Activated naive CD8-positive, alpha-beta T cell (primary cell): ENCODE measurements around the gene ITGA8.

Source experiments
- H3K27ac Mint-ChIP-seq: one replicate; pipeline ENCODE4 v1.8.0; 2021; ENCODE audit warnings: mixed read lengths
- H3K27me3 Mint-ChIP-seq: one replicate; pipeline ENCODE4 v1.8.0; 2021; ENCODE audit warnings: mixed read lengths
- H3K36me3 Mint-ChIP-seq: one replicate; pipeline ENCODE4 v1.8.0; 2021; ENCODE audit warnings: mixed read lengths
- H3K4me1 Mint-ChIP-seq: one replicate; pipeline ENCODE4 v1.8.0; 2021; ENCODE audit warnings: low read depth, mixed read lengths
- H3K4me3 Mint-ChIP-seq: one replicate; pipeline ENCODE4 v1.8.0; 2021; ENCODE audit warnings: mild to moderate bottlenecking, mixed read lengths
- H3K9me3 Mint-ChIP-seq: one replicate; pipeline ENCODE4 v1.8.0; 2021; ENCODE audit warnings: low read depth, mixed read lengths

ITGA8 gene

GRCh38 chr10:15718694-15719048 is 1.1 kb downstream of the ITGA8 start:
- no peaks in the 10 kb centered on the region for H3K9me3 Mint-ChIP-seq
- no peak overlapping the region for H3K4me3 Mint-ChIP-seq
- peaks cover 27% of the 10 kb centered on the region for H3K27me3 Mint-ChIP-seq
- no peaks in the 10 kb centered on the region for H3K36me3 Mint-ChIP-seq
- peaks cover 4% of the 10 kb centered on the region for H3K4me1 Mint-ChIP-seq
- no peak overlapping the region for H3K27ac Mint-ChIP-seq

GRCh38 chr10:15715619-15716227 is 4.0 kb downstream of the ITGA8 start:
- no peak overlapping the region for H3K4me3 Mint-ChIP-seq
- H3K27me3 Mint-ChIP-seq, result peaks cover 21% of the 10 kb centered on the region

DNA sequence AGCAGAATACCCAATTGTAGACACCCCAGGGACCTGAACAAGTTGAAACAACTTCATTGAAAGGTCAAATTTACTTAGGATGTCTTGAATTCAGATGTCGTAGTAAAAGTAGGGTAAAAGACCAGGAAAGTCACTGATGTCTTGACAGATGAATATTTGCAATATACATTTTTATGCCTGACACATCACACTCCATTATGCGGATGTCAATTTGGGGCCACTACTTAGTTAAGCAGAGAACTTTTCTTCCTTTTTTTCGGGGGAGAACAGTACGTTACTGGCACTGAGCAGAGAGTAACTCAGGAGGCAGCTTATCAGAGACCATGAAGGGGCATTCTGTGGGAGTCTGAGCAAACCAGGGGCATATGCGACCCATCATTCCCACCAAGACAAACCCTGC is 4.9 kb downstream of the ITGA8 start:
- no peaks in the 10 kb centered on the region for H3K9me3 Mint-ChIP-seq
- H3K27me3 Mint-ChIP-seq, result peaks cover 23% of the 10 kb centered on the region
- no peak overlapping the region for H3K4me3 Mint-ChIP-seq
- H3K27ac Mint-ChIP-seq, result no peak overlapping the region
- peaks cover 4% of the 10 kb centered on the region for H3K4me1 Mint-ChIP-seq
- H3K36me3 Mint-ChIP-seq, result no peaks in the 10 kb centered on the region

More at GRCh38 chr10:15715619-15716227, 4.0 kb downstream of the ITGA8 start:
- Mint-ChIP-seq H3K9me3 (no peaks in the 10 kb centered on the region), H3K4me1 (peaks cover 4% of the 10 kb centered on the region), H3K27ac (no peak overlapping the region), H3K36me3 (no peaks in the 10 kb centered on the region)

DNA sequence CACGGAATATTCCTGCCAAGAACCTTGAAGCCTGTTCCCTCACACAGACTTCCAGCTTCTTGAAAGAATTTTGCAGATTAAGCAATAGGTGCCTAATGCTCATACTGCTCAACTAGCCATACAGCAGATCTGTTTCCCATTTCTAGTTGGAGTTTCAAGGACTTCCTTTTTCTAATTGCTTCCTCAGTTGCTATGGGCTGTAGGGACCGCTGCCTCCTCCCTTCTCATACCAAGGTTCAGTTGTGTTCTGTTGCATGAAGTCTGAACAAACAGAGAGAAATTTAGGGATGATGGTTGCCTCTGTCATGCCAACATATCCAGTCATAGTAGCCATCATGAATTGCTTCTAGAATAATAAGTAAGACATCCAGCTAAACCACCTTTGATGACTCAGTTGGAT is 6.8 kb downstream of the ITGA8 start:
- H3K9me3 Mint-ChIP-seq, result no peaks in the 10 kb centered on the region
- H3K36me3 Mint-ChIP-seq, result no peaks in the 10 kb centered on the region
- H3K27me3 Mint-ChIP-seq, result peaks cover 12% of the 10 kb centered on the region
- H3K4me3 Mint-ChIP-seq, result no peak overlapping the region
- H3K4me1 Mint-ChIP-seq, result no peaks in the 10 kb centered on the region
- no peak overlapping the region for H3K27ac Mint-ChIP-seq

GRCh38 chr10:15710455-15710854 is 9.3 kb downstream of the ITGA8 start:
- Mint-ChIP-seq H3K4me1 (no peaks in the 10 kb centered on the region), H3K4me3 (no peak overlapping the region)

DNA sequence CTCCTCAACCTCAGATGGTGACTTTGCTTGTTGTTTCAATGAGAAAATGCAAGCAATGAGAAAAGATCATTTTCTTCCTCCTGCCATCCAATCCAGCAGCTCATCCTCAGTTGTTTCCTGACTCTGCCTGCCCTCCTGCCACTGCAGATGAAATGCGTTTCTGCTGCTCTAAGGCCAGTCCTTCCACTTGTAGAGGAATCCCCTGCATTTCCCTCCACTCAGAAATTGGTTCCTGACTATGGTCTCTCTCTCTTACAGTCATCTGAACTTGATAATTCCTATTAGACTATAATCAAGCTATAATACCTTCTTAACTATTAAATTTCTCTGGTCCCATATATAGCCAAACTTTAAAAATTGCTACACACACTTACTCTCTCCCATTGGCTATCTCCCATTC is 14.4 kb downstream of the ITGA8 start:
- Mint-ChIP-seq H3K27me3 (peaks cover 5% of the 10 kb centered on the region), H3K4me3 (no peak overlapping the region)

More at GRCh38 chr10:15710455-15710854, 9.3 kb downstream of the ITGA8 start:
- H3K27ac Mint-ChIP-seq, result no peak overlapping the region
- no peaks in the 10 kb centered on the region for H3K36me3 Mint-ChIP-seq
- H3K9me3 Mint-ChIP-seq, result no peaks in the 10 kb centered on the region
- H3K27me3 Mint-ChIP-seq, result peaks cover 7% of the 10 kb centered on the region

GRCh38 chr10:15704581-15704968 is 15.1 kb downstream of the ITGA8 start:
- Mint-ChIP-seq H3K4me1 (no peaks in the 10 kb centered on the region), H3K36me3 (no peaks in the 10 kb centered on the region), H3K4me3 (no peak overlapping the region), H3K9me3 (no peaks in the 10 kb centered on the region), H3K27me3 (peaks cover 4% of the 10 kb centered on the region), H3K27ac (no peak overlapping the region)

More for the DNA sequence above, 14.4 kb downstream of the ITGA8 start:
- H3K4me1 Mint-ChIP-seq, result no peaks in the 10 kb centered on the region
- H3K9me3 Mint-ChIP-seq, result no peaks in the 10 kb centered on the region
- no peak overlapping the region for H3K27ac Mint-ChIP-seq
- H3K36me3 Mint-ChIP-seq, result no peaks in the 10 kb centered on the region

- Mint-ChIP-seq H3K27ac (no peak overlapping the region), H3K4me1 (no peaks in the 10 kb centered on the region), H3K9me3 (no peaks in the 10 kb centered on the region), H3K27me3 (peaks cover 4% of the 10 kb centered on the region), H3K4me3 (no peak overlapping the region), H3K36me3 (no peaks in the 10 kb centered on the region)
Measured at GRCh38 chr10:15703944-15704580, 15.7 kb downstream of the ITGA8 start.

GRCh38 chr10:15703151-15703880 is 16.4 kb downstream of the ITGA8 start:
- Mint-ChIP-seq H3K27me3 (peaks cover 4% of the 10 kb centered on the region), H3K4me1 (no peaks in the 10 kb centered on the region), H3K4me3 (no peak overlapping the region), H3K9me3 (peaks cover 4% of the 10 kb centered on the region), H3K27ac (no peak overlapping the region), H3K36me3 (no peaks in the 10 kb centered on the region)

- Mint-ChIP-seq H3K27ac (no peak overlapping the region), H3K27me3 (peaks cover 6% of the 10 kb centered on the region), H3K9me3 (peaks cover 4% of the 10 kb centered on the region), H3K4me3 (no peak overlapping the region), H3K36me3 (no peaks in the 10 kb centered on the region), H3K4me1 (no peaks in the 10 kb centered on the region)
Measured at GRCh38 chr10:15700078-15700674, 19.5 kb downstream of the ITGA8 start.

- no peaks in the 10 kb centered on the region for H3K36me3 Mint-ChIP-seq
- H3K27me3 Mint-ChIP-seq, result peaks cover 14% of the 10 kb centered on the region
- no peak overlapping the region for H3K27ac Mint-ChIP-seq
- peaks cover 4% of the 10 kb centered on the region for H3K9me3 Mint-ChIP-seq
- no peaks in the 10 kb centered on the region for H3K4me1 Mint-ChIP-seq
- no peak overlapping the region for H3K4me3 Mint-ChIP-seq
Measured at GRCh38 chr10:15695852-15696251, 23.9 kb downstream of the ITGA8 start.

- H3K9me3 Mint-ChIP-seq, result no peaks in the 10 kb centered on the region
- no peaks in the 10 kb centered on the region for H3K36me3 Mint-ChIP-seq
- H3K27ac Mint-ChIP-seq, result no peak overlapping the region
- H3K4me1 Mint-ChIP-seq, result no peaks in the 10 kb centered on the region
- H3K27me3 Mint-ChIP-seq, result peaks cover 22% of the 10 kb centered on the region
- H3K4me3 Mint-ChIP-seq, result no peak overlapping the region
Measured at GRCh38 chr10:15690031-15690430, 29.7 kb downstream of the ITGA8 start.

DNA sequence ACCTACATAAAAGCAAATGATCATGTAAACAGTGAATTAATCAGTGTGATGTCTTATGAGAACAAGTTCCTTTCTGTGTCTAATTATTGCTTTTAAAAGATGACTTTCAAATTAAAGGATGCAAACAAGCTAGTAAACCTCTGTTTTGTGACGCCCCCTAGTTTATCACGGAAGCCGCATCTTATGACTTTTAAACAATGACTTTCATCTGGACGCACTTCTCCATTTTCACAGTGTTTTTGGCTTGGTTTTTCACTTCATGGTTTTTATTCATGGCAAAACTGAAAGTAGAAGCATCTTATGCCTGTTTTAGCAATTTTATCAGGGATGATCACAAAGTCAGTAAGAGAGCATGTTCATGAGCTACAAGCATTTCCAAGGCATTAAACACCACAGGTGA is 35.0 kb downstream of the ITGA8 start:
- Mint-ChIP-seq H3K36me3 (no peaks in the 10 kb centered on the region), H3K4me3 (no peak overlapping the region), H3K4me1 (no peaks in the 10 kb centered on the region), H3K27me3 (peaks cover 19% of the 10 kb centered on the region), H3K27ac (no peak overlapping the region), H3K9me3 (no peaks in the 10 kb centered on the region)

DNA sequence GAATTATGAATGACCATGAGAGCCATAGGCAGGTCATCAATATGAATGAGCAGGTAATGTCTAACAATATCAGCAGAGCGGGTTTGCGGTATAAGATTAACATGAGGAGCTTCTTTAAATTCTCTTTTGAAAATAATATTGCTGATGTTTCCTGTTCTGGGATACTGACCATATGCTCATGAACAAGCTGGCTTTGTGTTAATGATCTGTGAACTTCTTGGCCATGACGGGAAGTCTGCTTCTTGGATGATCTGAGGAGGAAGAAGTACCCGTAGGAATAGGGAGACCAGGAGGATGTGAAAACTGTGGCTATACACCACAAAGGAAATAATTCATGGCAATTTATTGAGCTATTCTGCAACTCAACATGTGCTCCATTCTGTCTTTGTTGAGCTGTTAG is 38.6 kb downstream of the ITGA8 start:
- Mint-ChIP-seq H3K9me3 (no peaks in the 10 kb centered on the region), H3K27me3 (peaks cover 15% of the 10 kb centered on the region), H3K36me3 (no peaks in the 10 kb centered on the region), H3K4me3 (no peak overlapping the region), H3K27ac (no peak overlapping the region), H3K4me1 (no peaks in the 10 kb centered on the region)

- H3K27me3 Mint-ChIP-seq, result peaks cover 11% of the 10 kb centered on the region
- no peak overlapping the region for H3K4me3 Mint-ChIP-seq
- no peak overlapping the region for H3K27ac Mint-ChIP-seq
- no peaks in the 10 kb centered on the region for H3K4me1 Mint-ChIP-seq
- no peaks in the 10 kb centered on the region for H3K36me3 Mint-ChIP-seq
- H3K9me3 Mint-ChIP-seq, result no peaks in the 10 kb centered on the region
Measured at GRCh38 chr10:15678851-15679250, 40.9 kb downstream of the ITGA8 start.
